Measurements from ENCODE around the gene H19.

The H19 gene

GRCh38 chr11:1982873-1983600 is 14.6 kb downstream of the H19 start:
- no peak for DNase-seq

DNA sequence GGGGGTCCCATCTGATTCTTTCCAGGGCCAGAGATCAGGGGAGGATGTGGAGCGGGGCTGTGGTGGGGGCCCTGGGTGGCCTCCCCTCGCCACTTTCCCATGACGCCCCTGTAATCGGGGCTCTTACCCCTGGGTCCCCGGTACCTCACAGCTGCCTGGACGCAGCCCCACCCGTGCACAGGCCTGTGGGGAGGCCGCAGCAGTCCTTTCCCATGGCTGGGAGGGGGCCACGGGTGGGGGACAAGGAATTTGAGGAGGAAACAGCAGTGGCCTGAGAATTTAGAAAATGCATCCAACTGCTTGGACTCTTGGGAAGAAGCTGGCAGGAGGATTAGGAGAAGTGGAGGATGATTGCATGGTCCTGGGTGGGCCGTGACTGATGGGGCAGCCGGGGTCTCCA is 18.0 kb downstream of the H19 start:
- DNase-seq = no peak

DNA sequence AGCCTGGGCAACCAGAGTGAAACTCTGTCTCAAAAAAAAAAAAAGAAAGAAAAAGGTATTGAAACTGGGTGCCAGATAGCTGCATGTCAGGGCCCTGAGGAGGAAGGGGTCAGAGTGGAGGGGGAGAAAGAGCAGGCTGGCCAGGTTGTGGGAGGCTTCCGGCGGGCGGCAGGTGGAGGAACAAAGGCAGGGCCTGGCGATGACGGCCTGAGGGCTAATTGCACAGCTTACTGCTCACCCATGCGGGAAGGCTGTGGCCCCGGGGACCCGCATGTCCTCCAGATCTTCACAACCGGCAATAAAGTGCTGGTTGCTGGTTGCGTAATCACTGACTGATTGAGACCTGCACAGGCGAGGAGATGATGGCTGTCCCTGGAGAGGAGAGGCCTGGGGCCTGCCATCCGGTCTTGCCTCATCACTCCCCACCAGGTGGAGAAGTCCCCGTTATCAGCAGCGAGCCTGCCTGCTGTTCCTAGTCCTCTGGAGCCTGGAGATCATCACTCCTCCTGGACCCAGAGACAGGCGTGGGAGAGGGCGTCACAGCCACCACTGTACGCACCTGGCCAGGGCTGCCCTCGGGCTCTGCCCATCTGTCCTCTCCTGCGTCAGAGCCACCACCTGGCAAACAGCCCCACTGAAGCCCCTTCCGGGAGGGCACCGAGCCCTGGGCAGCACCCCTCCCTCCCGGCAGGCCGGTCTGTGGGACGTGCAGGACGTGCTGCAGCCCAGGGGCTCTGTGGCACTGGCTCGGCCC is 18.7 kb downstream of the H19 start:
- no peak for DNase-seq

DNA sequence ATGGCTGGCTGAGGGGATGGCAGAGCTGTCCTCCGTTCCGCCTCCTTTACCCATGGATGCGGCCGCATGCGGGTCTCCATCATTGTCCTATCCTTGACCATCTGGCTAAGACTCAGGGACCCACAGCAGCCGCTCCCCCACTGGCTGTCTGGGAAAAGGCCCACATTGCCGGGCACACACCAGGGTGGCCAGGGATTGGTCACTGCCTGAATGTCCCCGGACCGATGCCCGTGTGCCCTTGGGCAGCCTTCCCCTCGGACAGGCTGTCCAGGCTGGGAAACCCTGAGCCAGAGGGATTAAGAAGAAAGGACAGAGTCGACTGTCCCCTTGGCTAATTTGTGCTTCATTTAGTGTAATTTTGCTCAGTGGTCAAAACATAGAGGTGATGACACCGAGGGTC is 22.5 kb downstream of the H19 start:
- no peak for DNase-seq

GRCh38 chr11:1970956-1971355 is 26.7 kb downstream of the H19 start:
- DNase-seq = no peak

GRCh38 chr11:1969776-1970175 is 27.9 kb downstream of the H19 start:
- DNase-seq = no peak

DNA sequence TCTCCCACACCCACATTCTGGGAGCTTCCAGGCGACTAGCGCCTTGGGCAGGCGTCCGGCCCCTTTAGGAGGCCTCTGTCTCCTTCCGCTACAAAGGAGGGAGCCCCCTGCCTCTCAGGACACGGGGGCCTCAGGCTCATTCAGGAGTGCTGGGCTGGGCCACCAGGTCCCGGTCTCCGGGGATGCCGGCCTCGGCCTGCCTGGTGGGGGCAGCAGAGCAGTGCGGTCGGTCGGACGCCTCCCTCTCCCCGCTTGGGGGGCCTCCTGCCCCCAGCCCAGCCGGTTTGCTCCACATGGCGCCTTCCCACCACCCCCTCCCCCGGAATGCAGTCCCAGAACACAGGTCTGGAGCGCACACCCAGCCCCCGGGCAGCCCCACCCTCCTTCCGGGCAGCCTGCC is 28.6 kb downstream of the H19 start:
- no peak for DNase-seq

GRCh38 chr11:1968454-1969002 is 29.1 kb downstream of the H19 start:
- DNase-seq = no peak

- no peak for DNase-seq
Observed at GRCh38 chr11:1967641-1968225, 29.9 kb downstream of the H19 start.

DNA sequence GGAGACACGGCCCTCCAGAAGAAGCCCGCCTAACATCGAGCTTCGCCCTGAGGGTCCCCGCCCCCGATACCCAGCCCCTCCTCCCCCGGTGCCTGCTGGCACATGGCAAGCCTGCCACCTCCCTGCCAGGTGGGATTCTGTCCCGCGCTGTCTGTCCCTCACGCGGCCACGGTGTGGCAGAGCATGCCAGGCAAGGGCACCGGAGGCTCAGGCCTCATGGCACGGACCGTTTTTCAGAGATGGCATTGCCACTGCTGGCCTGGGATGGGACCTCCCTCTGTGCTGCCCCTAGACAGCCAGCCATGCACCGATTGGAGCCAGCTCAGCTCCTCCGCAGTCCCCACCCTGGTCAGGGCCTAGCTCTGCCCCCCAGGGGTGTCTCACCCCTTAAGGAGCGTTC is 31.1 kb downstream of the H19 start:
- DNase-seq = no peak

DNA sequence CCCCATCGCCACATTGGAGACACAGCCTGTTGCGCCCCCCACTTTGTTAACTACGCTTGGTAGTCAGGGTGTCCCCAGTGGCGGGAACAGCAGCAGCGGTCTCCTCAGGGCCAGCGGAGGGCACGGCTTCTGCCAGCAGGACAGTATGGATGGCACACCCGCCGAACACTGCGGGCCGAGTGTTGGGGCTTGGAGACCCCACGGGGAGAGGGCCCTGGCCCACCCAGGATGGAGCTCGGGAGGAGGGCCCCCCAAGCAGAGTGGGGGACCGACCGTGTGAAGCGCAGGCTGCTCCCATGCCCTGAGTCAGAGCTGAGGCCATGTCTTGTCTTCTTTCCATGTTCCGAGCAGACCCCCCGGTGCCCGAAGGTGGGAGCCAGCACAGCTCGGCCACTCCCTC is 32.7 kb downstream of the H19 start:
- DNase-seq = no peak

DNA sequence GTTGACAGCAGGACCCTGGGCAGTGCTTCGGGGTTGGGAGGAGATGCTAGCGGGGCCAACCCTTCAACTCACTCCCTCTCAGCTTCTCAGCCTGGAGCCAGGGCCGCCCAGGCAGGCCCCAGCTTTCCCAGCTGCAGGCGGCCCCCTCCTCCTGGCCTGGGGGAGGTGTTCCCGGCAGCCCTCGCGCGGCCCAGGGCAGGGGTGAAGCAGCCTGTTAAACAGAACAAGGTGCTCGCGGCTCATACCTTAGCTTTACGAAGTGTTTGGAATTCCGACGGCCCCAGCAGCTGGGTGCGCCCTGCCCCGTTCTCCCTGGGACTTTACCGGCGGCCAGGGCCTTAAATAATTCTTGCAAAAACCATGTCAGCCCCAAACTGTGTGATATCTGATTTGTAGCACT is 33.3 kb downstream of the H19 start:
- no peak for DNase-seq

DNA sequence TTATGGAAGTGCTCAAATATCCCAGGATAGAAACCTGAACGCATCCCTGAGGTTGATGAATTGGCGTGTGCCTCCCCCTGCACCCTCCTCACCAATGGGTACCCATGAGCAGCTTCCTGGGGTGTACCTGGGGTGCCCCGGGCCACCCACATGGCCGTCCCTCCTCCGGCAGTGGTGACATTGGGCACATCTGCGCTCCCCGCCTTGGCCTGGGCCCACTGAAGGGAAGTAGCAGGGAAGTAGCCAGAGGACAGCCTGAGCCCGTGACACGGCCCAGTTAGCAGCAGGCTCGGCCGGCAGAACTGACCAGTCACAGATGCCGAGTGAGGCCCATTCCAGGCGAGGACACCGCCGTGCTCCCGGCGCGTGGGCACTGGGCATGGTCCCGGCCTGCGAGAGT is 33.8 kb downstream of the H19 start:
- no peak for DNase-seq

DNA sequence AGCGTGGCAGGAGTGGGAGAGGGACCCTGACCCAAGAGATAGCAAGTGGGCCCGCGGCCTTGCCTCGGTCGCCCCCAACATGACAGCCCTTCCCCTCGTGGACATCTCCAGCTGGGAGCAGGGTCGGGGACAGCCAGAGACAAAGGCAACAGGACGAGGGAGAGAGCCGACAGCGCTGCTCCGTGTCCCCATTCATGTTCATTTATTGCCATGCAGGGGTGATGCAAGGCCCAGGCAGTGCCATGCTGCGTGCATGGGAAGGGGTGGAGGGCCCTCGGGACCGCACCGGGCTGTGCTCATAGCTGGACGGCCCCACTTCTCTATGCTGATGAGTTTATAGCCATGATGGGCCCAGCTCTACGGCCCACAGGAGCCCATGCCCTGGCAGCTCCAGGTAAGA is 37.9 kb downstream of the H19 start:
- no peak for DNase-seq

GRCh38 chr11:1958367-1958766 is 39.3 kb downstream of the H19 start:
- DNase-seq = no peak

DNA sequence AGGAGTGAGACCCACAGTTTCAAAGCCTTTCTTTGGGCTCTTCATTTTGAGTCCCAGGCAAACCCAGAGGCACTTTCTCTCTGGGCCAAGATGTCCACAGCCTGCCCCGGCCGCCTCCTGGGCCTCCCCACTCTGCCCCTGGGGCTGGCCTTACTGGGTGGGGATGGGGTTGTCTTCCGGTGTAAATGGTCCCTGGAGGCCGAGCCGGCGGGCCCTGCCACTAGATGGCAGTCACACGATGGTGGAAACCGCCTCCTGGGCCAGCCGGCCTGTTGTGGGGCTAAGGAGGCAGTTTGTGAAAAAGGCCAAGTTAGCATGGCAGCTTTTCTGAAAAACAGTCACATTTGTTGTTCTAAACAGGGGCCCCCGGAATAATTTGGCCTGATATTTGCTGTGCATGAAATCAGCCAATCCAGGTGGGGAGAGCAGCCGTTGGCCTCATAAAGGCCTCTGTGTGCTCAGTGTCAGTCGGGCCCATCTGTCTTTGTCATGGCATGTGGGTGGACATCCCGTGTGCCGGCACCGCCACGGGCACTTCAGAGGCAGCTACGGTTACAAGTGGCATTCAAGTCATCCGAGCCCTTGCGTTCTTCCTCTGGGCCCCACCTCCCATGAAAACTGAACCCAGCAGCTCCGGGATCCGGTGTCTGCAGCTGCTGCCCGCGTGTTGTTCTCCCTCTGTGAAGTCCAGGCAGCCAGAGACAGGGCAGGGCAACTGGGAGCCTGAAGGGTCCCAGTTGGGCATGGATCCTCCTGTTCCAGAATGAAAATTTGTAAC is 44.0 kb downstream of the H19 start:
- DNase-seq = no peak

DNA sequence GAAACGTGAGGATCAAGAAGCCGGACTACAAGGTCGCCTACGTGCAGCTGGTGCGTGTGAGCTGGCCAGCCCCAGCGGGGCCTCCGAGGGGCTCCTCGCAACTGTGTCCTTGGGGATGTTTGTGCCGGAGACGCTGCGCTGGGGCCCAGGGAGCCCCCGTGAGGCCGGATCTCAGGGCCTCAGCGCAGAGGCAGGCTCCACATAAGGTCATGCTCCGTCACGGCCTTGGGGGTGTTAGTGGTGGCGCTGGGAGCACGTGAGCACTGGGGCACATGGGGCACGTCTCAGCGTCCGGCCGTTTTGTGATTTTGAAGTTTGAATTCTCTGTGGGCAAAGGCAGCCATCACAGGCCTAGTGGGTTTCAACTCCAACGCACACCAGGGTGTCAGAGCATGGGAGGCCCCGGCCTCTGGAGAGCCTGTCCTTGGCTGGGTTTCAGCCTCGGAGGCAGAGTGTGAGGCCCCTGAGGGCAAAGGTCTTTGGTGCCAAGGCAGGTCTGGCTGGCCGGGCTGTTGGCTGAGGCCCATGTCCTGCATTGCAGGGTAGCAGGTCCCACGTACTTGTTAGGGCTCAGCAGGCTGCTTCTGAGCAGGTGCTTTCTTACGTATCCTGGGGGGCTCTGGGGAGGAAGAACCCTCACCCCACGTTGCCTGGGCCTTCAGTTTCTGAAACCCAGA is 44.7 kb downstream of the H19 start:
- DNase-seq = no peak

- no peak for DNase-seq
Observed at GRCh38 chr11:1949922-1950321, 47.7 kb downstream of the H19 start.

DNA sequence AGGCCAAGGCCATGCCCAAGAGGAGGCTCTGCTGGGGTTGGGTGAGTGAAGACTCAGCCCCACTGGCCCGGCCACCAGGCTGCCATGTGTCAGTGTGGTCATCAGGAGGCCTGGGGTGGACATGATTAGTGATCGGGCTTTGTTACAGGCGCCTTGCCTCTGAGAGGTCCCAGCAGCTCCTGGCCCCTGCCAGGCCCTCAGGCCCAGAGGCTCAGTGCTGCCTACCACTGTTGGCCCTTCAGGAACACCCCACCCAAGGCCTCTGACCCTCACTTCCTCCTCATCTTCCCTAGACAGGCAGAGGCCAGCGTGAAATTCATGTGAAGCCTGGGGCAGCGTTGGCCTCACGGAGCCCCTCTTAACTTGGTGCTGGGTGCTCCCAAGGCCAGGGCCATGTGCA is 48.3 kb downstream of the H19 start:
- no peak for DNase-seq

GRCh38 chr11:1948389-1948788 is 49.3 kb downstream of the H19 start:
- DNase-seq = no peak

DNA sequence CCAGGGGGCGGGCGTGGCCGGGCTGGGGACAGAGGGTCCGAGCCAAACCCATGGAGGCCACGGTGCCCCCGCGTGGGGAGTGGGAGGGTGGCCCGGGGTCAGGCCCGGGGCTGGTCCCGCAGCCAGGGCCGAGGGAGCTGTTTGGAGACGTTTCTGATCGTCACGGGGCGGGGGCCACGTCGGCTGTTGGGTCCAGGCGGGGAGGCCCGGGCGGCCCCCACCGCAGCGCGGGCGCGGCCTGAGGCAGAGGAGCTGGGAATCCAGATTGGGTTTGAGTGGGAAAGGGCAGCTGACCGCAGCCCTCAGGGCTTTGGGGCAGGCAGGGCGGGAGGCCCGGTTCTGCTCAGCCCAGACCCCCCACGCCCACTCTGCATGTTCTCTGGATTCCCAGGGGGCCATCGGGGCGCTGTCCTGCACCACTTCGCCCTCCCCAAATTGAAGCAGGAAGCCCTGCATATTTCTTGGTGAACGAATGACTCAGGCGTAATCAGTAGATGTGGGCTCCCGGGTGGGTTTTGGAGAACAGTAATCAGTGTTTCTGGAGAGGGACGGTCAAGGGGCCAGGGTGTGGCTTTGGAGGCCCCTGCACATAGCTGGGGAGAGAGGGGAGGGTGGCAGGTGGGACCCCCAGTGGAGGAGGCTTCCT is 49.9 kb downstream of the H19 start:
- no peak for DNase-seq

- no peak for DNase-seq
Observed at GRCh38 chr11:1946812-1947484, 50.7 kb downstream of the H19 start, which contains the start of gene MRPL23. TSS of gene MRPL23 (plus strand) at chr11:1947332. CDS start at chr11:1947363, 31 bp downstream.
